ENCODE measurements around the gene PPP5C. TPM values are rescaled to one million over a fixed set of nuclear protein-coding genes. Genes with fewer than 3 reads are reported as not detected.

PPP5C gene
- total and polyA plus RNA-seq, 9 of the 15 experiments (the other 6 are each of a cell fraction or from before 2014, with no cell fraction given): 1.9 to 166 (median 108) TPM

DNA sequence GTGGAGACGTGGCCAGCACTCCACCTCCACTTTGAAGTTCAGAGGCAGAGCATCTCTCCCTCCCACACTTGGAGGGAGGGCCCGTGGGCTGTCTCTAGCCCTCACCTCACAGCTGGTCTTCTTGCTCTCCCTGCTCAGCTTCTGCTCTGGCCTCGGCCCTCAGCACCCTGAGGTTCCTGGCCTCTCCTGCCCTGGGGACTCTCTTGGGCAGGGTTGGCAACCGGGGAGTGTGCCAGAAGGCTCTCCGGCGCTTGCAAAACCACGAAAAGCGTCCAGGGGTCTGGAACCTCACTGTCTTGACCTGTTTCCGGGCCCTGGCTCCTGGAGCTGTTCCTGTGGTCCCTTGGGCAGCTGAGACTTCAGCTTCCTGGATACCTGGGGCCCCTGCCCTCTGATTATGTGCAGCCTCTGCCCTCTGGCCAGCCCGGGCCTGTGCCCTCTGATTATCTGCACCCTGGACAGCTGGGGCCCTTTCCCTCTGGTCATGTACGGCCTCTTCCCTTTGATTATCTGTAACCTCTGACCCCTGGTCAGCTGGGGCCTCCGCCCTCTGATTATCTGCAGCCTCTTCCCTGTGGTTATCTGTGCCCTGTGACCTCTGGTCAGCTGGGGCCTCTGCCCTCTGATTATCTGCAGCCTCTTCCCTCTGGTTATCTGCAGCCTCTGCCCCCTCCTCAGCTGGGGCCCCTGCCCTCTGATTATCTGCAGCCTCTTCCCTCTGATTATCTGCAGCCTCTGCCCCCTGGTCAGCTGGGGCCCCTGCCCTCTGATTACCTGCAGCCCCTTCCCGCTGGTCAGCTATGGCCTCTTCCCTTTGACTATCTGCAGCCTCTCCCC, 64.4 kb downstream of the PPP5C start (continued):
- TF ChIP-seq ZNF316 (IDR thresholded peaks at IDR 0.05) (no peak), FOXJ2 (tag; IDR thresholded peaks at IDR 0.05) (no peak), ZNF695 (CRISPR knock-in tag; IDR thresholded peaks at IDR 0.05) (no peak), ZKSCAN1 (IDR thresholded peaks at IDR 0.05; ENCODE audit: low read depth, low read length) (peak; percentile 22; the same call in 1 of the 2 replicates), ZNF174 (CRISPR knock-in tag; IDR thresholded peaks at IDR 0.05) (no peak), TEAD1 (CRISPR knock-in tag; IDR thresholded peaks at IDR 0.05) (no peak), KDM1A (IDR thresholded peaks at IDR 0.05) (peak; percentile 22 to 55; a peak in 1 of 4 replicates), SOX6 (IDR thresholded peaks at IDR 0.05) (no peak), ZKSCAN8 (CRISPR knock-in tag; IDR thresholded peaks at IDR 0.05) (no peak), BRD9 (IDR thresholded peaks at IDR 0.05; ENCODE audit: low read depth, partially characterized antibody) (no peak), KLF6 (CRISPR knock-in tag; IDR thresholded peaks at IDR 0.05; ENCODE audit: borderline replicate concordance) (no peak), ZFP36 (IDR thresholded peaks at IDR 0.05; ENCODE audit: low read depth, low read length, partially characterized antibody) (peak; percentile 98), POU5F1 (IDR thresholded peaks at IDR 0.05; ENCODE audit: borderline replicate concordance, low read depth, low read length, partially characterized antibody) (no peak), ARNT (IDR thresholded peaks at IDR 0.05) (0 out of 4 replicates have a peak, but pooled peaks of 1 of the 2 experiments have one; percentile 54)
- TF ChIP-seq, protein P1, sequence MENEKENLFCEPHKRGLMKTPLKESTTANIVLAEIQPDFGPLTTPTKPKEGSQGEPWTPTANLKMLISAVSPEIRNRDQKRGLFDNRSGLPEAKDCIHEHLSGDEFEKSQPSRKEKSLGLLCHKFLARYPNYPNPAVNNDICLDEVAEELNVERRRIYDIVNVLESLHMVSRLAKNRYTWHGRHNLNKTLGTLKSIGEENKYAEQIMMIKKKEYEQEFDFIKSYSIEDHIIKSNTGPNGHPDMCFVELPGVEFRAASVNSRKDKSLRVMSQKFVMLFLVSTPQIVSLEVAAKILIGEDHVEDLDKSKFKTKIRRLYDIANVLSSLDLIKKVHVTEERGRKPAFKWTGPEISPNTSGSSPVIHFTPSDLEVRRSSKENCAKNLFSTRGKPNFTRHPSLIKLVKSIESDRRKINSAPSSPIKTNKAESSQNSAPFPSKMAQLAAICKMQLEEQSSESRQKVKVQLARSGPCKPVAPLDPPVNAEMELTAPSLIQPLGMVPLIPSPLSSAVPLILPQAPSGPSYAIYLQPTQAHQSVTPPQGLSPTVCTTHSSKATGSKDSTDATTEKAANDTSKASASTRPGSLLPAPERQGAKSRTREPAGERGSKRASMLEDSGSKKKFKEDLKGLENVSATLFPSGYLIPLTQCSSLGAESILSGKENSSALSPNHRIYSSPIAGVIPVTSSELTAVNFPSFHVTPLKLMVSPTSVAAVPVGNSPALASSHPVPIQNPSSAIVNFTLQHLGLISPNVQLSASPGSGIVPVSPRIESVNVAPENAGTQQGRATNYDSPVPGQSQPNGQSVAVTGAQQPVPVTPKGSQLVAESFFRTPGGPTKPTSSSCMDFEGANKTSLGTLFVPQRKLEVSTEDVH (IDR thresholded peaks at IDR 0.05; ENCODE audit: low read depth, partially characterized antibody): no peak
- TF ChIP-seq, protein P2, sequence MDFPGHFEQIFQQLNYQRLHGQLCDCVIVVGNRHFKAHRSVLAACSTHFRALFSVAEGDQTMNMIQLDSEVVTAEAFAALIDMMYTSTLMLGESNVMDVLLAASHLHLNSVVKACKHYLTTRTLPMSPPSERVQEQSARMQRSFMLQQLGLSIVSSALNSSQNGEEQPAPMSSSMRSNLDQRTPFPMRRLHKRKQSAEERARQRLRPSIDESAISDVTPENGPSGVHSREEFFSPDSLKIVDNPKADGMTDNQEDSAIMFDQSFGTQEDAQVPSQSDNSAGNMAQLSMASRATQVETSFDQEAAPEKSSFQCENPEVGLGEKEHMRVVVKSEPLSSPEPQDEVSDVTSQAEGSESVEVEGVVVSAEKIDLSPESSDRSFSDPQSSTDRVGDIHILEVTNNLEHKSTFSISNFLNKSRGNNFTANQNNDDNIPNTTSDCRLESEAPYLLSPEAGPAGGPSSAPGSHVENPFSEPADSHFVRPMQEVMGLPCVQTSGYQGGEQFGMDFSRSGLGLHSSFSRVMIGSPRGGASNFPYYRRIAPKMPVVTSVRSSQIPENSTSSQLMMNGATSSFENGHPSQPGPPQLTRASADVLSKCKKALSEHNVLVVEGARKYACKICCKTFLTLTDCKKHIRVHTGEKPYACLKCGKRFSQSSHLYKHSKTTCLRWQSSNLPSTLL (IDR thresholded peaks at IDR 0.05): no peak
- TF ChIP-seq, protein P3, sequence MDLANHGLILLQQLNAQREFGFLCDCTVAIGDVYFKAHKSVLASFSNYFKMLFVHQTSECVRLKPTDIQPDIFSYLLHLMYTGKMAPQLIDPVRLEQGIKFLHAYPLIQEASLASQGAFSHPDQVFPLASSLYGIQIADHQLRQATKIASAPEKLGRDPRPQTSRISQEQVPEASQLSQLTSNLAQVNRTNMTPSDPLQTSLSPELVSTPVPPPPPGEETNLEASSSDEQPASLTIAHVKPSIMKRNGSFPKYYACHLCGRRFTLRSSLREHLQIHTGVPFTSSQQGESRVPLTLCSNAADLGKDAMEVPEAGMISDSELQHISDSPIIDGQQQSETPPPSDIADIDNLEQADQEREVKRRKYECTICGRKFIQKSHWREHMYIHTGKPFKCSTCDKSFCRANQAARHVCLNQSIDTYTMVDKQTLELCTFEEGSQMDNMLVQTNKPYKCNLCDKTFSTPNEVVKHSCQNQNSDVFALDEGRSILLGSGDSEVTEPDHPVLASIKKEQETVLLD (IDR thresholded peaks at IDR 0.05): 0 out of 2 replicates have a peak, but pooled peaks have one; percentile 37
- TF ChIP-seq, protein P4, sequence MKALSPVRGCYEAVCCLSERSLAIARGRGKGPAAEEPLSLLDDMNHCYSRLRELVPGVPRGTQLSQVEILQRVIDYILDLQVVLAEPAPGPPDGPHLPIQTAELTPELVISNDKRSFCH (CRISPR knock-in tag; IDR thresholded peaks at IDR 0.05): no peak
- TF ChIP-seq, protein P4 (tag; IDR thresholded peaks at IDR 0.05): peak; percentile 36; the same call in 1 of the 2 replicates
